Ammon's horn (tissue), 1 donor: ENCODE results near the gene CD300E.
"Not testable (repeated sequence)": the region's sequence is repeated elsewhere in the genome, so short reads cannot be mapped to it uniquely, and the experiment has no call there.

Experiments
- DNase-seq: peaks from one replicate; pipeline ENCODE4 v3.0.0-alpha.2; 2016; ENCODE audit warnings: low spot score

The CD300E gene

DNA sequence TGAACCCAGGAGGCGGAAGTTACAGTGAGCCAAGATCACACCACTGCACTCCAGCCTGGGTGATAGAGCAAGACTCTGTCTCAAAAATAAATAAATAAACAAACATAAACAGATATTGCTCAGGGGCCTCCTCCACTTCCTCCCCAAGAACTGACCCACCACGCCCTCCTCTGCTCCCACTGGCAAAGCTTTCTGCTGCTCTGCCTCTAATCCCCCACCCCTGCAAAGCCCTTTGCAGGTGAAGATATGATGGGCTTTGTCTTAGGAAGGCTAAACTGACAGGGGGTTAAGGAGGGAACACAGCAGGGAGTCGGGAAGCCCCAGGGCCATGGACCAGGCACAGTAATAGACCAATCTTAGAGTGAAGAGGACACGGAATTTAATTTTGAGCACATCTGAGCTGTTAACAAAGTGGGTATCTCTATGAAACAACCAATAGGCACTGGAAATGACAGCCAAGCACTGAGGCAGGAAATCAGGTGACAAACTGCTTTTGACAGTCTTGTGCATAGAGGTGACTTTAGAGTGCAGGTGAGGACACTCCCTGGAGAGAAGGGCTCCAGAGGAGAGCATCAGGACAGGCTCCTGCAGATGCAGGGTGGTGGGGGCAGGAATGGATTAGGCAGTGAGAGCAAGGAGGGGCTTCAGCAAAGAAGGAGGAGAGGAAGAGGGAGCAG, 25.1 kb downstream of the CD300E start:
- DNase-seq, result no peak

DNA sequence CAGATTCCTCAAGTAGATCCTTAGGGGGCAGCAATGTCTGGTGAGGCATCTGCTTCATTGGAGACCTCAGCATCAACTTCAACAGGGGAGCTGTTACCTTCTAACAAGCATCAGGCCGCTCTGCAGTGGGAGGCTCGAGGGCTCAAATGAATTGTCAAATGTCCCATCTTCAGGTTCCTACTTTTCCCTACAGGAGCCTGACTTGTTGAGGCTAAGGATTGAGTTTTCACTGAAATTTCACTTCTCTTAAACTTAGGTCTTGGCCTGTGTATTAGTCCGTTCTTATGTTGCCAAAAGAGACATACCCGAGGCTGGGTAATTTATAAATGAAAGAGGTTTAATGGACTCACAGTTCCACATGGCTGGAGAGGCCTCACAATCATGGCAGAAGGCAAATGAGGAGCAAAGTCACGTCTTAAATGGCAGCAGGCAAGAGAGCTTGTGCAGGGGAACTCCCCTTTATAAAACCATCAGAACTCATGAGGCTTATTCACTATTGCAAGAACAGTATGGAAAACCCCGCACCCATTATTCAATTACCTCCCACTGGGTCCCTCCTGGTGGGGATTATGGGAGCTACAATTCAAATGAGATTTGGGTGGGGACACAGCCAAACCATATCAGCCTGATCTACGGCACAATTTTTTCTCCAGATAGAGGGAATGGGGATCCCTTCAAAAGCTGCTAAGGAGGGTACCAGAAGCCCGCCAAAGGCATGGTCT, 26.3 kb downstream of the CD300E start:
- DNase-seq, result no peak

DNA sequence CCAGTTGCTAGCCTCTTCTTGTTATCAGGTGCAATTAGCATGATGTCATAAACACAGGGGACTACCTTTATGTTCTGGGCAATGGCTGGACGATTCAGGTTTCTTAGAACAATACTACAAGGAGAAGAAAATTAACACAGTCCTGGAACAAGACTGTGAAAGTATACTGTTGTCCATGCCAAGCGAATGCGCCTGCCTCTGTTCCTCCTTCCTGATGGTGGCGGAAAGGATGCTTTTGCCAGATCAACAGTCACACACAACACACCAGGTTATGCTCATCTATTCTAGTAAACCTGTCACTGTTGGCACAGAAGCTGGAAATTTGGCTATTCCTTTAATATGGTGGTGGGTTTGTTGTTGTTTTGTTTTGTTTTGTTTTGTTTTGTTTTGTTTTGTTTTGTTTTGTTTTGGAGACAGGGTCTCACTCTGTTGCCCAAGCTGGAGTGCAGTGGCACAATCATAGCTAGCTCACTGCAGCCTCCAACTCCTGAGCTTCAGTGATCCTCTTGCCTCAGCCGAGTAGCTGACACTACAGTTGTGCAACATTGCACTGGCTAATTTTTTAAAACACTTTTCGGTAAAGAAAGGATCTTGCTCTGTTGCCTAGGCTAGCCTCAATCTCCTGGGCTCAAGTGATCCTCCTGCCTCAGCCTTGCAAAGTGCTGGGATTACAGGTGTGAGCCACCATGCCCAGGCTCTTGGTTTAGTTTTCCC, 28.3 kb downstream of the CD300E start:
- DNase-seq, result no peak

DNA sequence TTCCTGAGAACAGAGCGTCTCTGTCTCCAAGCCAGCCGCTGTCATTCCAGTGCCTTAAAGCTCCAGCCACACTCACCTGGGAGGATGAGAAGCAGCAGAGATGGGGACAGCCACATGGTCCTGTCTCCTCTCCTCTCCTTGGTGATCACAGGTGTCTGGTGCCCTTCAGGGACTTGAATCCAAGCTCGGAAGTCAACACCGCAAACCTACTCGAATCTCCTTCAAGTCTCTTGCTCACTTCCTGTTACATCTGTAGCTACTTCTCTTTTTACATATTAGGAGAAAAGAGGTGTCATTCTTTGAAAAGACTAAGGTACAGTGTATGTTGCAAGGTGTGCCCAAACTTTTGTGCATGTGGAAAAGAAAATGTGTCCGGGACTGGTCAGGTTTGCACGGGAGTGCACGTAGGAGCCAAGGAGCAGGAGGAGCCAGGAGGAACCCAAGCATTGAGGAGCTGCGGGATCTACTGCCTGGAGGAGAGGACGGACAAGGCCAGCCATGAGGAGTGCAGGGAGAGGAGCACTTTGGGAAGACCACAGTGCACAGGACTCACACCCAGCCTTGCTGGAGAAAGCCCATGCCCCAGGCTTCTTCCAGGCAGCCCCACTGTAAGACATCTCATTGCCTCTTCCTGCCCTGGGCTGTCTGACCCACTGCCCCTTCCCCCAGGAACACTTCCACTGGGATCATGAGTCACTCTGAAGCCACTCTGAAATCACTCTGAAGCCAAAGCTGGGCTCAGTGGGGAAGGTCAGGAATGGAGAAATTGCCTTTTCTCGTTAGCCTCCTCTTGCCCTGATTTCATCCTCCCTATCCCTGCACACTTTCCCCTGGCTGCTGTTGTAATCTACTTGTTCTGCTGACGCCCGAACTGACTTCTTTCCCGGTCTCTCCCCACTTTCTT, 31.2 kb downstream of the CD300E start, which contains the start of gene CD300LD:
Gene CD300LD (minus strand): TSS at position 197 of the 904 bp plus-strand sequence. CDS start 81 bp downstream, at position 116.
- DNase-seq, result no peak

DNA sequence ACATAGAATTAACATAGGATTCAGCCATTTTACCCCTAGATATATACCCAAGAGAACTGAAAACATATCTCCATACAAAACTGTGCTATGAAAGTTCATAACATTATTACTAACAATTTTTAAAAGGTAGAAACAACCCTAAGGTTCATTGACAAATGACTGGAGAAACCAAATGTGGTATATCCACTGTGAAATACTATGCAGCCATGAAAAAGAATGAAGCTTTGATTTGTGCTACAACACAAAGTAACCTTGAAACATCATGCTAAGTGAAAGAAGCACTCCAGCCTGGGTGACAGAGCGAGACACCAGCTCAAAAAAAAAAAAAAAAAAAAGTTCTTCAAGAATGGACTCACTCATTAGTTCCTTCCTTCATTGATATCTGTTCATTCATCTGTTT, 32.0 kb downstream of the CD300E start:
- no peak for DNase-seq

DNA sequence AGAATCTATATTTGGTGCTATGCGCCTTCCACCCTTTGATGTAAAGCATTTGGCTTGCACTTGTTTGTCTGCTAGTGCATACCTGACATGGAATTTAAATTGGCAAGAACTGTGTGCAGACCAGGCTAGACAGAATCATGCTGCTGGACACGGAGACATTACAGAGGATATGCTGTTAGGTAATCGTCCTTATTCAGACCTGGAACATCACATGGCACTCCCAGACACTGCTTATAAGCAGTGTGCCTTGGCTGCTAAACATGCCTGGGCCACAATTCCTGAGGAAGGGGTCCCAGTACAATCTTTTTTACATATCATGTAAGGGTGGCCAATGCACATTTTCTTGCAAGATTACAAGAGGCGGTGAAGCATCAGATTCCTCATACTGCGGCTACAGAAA, 37.8 kb downstream of the CD300E start:
- no peak for DNase-seq

DNA sequence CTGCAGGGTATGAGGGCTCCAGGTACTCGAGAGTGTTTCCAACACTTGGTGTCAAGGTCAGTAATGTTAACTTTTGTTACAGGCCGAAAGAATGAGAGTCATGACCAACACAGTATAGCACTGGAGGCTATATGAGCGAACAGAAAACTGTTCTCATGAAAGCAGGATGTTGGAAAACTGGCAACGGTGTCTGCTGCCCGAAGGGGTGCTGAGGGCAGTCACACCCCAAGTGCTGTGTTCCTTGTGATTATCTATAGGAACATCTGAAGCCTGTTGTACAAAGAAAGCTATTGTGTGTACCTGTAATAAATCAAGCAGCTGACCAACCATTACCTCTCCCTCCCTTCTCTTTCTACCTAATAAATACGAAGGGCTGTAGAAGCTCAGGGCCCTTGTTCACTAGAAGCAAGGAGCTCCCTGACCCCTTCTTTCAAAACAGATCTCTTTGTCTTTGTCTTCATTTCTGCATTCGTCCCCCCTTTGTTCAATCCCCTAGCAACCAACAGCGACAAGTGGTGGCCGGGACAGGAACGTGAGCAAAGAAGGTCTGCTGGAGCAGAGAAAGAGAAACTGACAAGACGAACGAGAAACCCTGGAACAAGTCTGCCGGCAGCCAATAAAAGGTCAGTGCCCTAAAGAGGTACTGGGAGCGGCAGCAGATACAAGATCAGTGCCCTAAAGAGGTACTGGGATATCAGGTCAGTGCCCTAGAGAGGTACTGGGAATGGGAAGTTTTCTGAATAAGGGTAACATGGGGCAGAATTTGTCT, 39.1 kb downstream of the CD300E start:
- no peak for DNase-seq

DNA sequence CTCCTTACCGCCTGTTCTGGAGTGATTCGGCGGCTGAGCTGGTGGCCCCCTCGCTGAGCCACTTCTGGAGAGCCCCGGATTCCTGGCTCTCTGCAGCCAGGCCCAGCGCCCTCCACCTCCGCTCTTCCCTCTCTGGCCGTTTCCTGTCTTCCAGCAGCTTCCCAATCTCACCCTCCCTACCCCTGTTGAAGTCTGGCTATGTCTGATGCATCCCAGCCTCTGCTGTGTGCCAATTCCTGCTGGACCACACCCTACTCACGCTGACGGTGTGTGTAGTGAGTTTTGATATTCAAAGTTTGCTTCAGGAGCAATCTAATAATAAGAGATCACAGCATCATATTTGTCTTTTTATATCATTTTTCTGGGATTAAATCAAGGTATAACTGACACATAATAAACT, 40.9 kb downstream of the CD300E start:
- DNase-seq, result no peak

DNA sequence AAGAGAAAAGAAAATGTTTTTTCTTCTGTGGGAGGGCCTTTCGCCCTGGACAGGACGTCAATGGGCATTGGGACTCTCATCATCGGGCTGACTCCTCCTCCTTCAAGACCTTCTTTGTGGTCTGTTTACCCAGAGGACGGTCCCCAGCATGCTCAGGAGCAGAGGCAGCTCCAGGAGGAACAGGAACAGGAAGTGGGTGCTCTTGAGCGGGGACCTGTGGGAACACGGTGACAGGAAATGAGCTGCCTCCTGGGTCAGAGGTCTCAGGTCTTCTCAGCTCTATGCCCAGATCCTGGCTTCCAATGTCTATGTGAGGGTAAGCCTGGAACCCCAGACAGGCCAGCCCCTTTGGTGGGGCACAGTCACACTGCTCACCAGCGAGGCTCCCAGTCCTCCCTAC, 43.6 kb downstream of the CD300E start:
- no peak for DNase-seq

DNA sequence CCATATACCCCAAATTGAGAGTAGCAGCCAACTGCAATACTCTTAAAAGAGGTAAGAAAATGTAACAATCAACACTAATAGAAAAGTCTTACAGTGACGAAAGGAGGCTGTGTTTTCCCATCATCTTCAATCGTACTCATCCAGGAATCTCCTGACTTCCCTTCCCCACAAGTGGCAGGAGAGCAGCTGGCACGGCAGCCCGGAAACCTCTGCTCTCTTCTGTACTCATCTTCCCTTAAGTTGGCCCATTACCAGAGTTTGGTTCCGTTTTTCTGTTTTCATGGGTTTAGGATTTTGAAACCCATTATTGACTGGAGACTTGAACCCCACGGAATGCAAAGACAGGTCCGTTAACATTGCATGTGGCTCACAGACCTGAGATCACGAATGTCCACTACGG, 44.6 kb downstream of the CD300E start:
- no peak for DNase-seq

DNA sequence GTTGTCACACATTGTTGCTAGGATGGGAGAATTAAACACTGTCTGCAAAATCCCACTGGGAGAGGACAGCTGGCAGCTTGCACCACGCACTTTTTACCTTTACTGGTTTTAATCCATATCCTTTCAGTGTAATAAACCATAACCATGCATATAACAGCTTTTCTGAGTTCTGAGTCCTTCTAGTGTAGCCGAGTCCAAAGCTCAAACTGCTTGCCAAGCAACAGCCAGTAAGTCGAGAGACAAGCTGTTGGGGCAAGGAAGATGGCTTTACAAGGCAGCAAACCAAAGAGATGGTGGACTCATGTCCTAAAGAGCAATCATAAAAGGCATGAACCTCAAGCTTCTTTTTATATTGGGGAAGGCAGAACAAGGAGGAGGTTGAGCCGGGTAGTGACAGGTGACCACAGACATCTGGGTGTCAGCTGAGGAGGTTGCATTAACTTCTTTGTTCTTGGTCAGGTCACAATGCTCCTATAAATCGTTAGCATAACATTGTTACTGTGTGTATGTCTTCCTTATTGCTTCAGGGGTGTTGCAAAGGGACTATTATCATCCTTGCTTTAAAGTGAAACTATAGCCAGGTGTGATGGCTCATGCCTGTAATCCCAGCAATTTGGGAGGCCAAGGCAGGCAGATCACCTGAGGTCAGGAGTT, 48.9 kb downstream of the CD300E start:
- DNase-seq, result no peak

DNA sequence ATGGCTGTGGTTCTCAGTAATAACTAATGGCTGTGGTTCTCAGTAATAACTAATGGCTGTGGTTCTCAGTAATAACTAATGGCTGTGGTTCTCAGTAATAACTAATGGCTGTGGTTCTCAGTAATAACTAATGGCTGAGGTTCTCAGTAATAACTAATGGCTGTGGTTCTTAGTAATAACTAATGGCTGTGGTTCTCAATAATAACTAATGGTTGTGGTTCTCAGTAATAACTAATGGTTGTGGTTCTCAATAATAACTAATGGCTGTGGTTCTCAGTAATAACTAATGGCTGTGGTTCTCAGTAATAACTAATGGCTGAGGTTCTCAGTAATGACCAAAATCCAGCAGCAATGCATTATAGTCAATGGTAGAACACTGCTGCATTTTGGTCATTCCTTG, 49.9 kb downstream of the CD300E start:
- not testable (repeated sequence) for DNase-seq

DNA sequence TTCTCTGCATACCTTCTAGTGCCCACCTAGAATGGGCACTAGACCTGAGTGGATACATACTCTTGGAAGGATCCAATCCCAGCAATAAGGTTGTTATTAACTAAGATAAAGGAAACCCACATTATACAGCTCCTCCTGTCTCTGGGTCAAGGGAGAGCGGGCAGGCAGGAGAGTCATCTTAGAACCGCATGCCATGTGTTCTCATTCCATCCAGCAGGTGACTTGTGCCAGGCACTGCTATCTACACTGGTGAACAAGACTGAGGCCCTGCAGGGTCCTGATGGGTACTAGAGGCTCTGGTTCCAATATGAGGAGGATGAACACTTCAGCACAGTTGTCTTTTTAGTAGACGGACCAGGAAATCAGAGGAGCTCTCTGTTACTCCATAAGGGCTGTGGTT, 50.4 kb downstream of the CD300E start:
- DNase-seq, result no peak

DNA sequence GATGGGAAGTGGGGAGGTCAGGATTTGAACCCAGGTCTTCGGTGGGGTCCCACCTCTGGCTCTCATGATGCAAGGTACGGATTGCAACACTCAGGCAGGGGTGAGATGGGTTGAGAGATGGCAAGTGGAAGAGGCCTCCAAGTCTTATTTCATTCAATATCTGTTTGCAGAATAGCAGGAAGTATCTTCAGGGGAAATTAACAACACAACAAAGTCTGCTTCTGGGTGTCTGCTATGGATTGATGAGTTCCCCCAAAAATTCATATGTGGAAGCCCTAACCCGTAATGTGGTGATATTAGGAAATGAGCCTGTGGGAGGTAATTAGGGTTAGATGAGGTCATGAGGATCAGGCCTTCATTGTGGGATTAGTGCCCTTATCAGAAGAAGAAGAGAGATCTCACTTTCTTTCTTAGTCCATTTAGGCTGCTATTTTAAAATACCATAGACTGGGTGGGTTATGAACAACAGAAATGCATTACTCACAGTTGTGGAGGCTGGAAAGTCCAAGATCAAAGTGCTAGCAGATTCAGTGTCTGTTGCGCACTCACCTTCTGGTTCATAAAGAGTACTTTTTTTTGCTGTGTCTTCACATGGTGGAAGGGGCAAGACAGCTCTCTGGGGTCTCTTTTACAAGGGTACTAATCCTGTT, 51.8 kb downstream of the CD300E start:
- no peak for DNase-seq

DNA sequence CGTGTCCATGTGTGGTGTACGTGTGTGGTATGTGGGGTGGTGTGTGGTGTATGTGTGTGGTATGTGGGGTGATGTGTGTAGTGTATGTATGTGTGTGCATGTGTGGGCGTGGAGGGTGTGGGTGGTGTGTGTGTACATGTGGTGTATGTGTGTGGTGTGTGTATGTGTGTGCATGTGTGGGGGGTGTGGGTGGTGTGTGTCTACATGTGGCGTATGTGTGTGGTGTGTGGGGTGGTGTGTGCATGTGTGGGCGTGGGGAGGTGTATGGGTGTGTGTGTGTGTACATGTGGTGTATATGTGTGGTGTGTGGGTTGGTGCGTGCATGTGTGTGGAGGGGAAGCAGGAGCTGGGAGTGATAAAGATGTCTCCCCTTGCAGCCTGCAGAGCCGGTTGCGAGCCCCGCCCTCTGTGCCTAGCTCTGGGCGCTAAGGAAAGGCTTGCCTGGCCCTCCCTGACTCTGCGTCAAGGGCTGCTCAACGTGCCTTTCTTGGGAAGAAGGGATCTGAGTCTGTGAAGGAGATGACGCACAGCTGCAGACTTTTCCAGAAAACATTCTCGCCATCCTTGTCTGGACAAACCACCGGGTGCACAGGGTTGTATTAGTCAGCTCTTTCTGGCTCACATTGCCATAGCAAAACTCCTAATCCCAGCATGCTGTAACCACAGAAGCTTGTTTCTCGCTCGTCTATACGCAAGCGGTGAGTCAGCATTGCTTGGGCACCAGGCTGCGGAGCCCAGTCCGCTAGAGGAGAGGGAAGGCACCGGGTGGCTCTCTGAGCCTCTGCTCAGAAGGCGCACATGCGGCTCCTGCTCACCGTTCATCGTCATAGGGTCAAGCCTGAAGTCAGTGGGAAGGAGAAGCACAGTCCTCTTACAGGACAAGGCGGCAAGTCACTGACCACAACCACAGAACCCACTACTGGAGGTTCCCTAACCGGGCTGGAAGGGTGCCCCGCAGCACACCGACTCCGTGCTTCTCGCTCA, 54.2 kb downstream of the CD300E start:
- peak; percentile 84 for DNase-seq

DNA sequence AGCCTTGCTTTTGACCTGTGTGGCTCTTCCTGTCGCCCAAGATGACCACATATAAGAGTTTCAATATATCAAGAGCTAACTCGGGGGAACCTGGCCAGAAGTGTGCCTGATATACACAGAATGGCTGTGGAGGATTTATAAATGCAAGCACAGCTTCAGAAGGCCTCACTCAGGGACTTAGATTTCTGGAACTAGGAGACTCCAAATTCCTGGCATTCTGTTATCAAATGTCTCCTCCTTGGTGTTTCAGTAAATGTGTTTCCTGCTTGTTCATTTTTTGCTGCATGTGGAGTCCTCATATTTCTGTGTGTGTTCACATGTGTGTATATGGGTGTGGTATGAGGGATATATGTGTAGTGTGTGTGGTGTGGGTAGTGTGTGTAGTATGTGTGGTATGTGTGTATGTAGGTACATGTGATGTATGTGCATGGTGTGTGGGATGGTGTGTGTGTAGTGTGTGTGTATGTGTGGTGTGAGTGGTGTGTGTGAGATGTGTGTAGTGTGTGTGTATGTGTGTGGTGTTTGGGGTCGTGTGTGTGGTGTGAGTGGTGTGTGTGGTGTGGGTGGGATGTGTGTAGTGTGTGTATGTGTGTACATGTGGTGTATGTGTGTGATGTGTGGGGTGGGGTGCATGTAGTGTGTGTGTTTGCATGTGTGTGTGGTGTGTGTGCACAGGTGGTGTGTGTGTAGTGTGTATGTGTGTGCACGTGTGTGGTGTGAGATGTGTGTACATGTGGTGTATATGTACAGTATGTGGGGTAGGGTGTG, 55.2 kb downstream of the CD300E start:
- DNase-seq, result no peak

DNA sequence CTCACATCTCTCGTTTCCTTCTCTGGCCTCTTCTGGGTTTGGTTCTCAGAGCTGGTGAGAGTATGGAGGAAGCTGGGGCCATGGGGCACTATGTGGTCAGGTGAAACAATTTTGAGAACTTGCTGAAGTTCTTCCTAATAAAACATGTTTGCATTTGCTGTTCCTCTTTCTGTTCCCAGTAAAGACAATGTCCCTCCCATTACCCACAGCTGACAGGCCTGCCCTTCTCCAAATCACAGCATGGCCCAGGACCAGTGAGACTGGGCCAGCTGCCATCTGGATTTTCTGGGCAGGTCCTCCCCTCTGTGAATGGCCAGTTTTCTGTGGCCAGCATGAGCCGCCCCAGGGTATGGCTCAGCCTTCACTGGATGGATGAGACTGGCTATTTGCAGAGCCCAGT, 56.1 kb downstream of the CD300E start, which contains the start of gene CD300H:
Gene CD300H (minus strand): TSS at position 113 of the 400 bp plus-strand sequence.
- DNase-seq, result peak; percentile 70

DNA sequence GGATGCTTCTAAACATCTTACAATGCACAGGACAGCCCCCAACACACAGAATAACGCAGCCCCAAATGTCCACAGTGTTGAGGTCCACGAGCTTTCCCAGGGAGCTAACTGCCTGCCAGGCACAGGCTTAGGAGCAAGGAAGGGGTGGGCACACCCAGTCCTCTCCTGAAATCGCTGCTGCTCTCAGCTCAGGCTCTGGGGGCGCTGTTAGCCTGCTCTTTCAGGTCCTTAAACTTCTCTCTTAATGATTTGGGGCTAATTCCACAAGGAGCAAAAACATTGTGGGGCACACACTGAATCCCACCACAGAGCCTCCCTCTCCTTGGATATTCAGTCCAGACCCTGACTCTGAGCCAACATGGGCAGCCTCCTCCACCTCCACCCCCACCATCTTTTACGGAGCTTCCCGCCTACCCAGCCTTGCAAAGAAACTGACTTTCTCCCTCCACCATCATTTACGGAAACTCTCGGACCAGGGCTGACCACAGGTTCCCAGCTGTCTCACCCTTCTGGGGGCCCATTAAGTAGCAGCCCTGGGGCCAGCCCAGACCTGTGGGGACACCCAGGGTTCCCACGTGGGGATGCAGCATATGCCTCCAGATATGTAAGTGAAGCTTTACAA, 57.3 kb downstream of the CD300E start:
- peak; percentile 54 for DNase-seq
